HepG2 (cell line): Measurements from ENCODE around the gene STARD10. TPM values are rescaled to one million over a fixed set of nuclear protein-coding genes. Genes with fewer than 3 reads are reported as not detected.

Experiments used
- AFF4 ChIP-seq: sonication (generic); formaldehyde crosslinking; IDR thresholded peaks from 2 replicates; pipeline ENCODE4 v1.4.0; 2020; ENCODE audit warnings: missing genetic modification reagents
- ARID4A ChIP-seq: sonication (generic); formaldehyde crosslinking; IDR thresholded peaks from 2 replicates; pipeline ENCODE4 v1.5.0; 2020; ENCODE audit warnings: mild to moderate bottlenecking, missing genetic modification reagents, borderline replicate concordance
- E2F5 ChIP-seq: sonication (generic); formaldehyde crosslinking; conservative IDR thresholded peaks from 2 replicates; pipeline ENCODE4 v1.4.0; 2020; ENCODE audit warnings: missing genetic modification reagents
- KLF15 ChIP-seq: sonication (generic); formaldehyde crosslinking; IDR thresholded peaks from 2 replicates; pipeline ENCODE4 v1.8.1; 2023; ENCODE audit warnings: borderline replicate concordance, mild to moderate bottlenecking, inconsistent platforms, missing genetic modification reagents, mixed read lengths
- RAD21 ChIP-seq: fragments of 450-650 bp; formaldehyde crosslinking; IDR thresholded peaks from 2 replicates; pipeline ENCODE4 v1.5.0; 2020; ENCODE audit warnings: mild to moderate bottlenecking
- THAP8 ChIP-seq: sonication (generic); formaldehyde crosslinking; IDR thresholded peaks from 2 replicates; pipeline ENCODE4 v1.5.1; 2020; ENCODE audit warnings: missing genetic modification reagents, mild to moderate bottlenecking, borderline replicate concordance
- ZMAT3 ChIP-seq: sonication (generic); formaldehyde crosslinking; conservative IDR thresholded peaks from 2 replicates; pipeline ENCODE4 v1.7.0; 2021; ENCODE audit warnings: missing genetic modification reagents
- ZNF138 ChIP-seq: sonication (generic); formaldehyde crosslinking; IDR thresholded peaks from 2 replicates; pipeline ENCODE4 v1.5.0; 2020; ENCODE audit warnings: mild to moderate bottlenecking, low read depth, missing genetic modification reagents
- ZNF235 ChIP-seq: sonication (generic); formaldehyde crosslinking; IDR thresholded peaks from 2 replicates; pipeline ENCODE4 v1.8.1; 2023; ENCODE audit warnings: mild to moderate bottlenecking, missing genetic modification reagents, borderline replicate concordance
- ZNF343 ChIP-seq: sonication (generic); formaldehyde crosslinking; IDR thresholded peaks from 2 replicates; pipeline ENCODE4 v1.4.0; 2020; ENCODE audit warnings: mild to moderate bottlenecking, missing genetic modification reagents
- ZNF383 ChIP-seq: sonication (generic); formaldehyde crosslinking; IDR thresholded peaks from 2 replicates; pipeline ENCODE4 v1.4.0; 2020; ENCODE audit warnings: missing genetic modification reagents, mild to moderate bottlenecking, borderline replicate concordance
- ZNF543 ChIP-seq: sonication (generic); formaldehyde crosslinking; IDR thresholded peaks from 2 replicates; pipeline ENCODE4 v1.4.0; 2020; ENCODE audit warnings: mild to moderate bottlenecking, missing genetic modification reagents
- ZNF558 ChIP-seq: sonication (generic); formaldehyde crosslinking; IDR thresholded peaks from 2 replicates; pipeline ENCODE4 v1.9.0; 2022; ENCODE audit warnings: mild to moderate bottlenecking, missing genetic modification reagents, borderline replicate concordance
- ZNF687 ChIP-seq: sonication (generic); formaldehyde crosslinking; IDR thresholded peaks from 2 replicates; pipeline ENCODE4 v1.5.1; 2020; ENCODE audit warnings: mild to moderate bottlenecking, missing genetic modification reagents, moderate library complexity
- polyA plus RNA-seq, 8 experiments: library from polyadenylated mRNA; depleted of rRNA in 3 of 8; stranded (reverse) in 7 of 8; unstranded in 1 of 8; fragments of >200 nt; fragmentation: Illumina TruSeq in 4 of 8; extraction: Trizol in 4 of 8; gene quantifications; 2 replicates each; pipeline versions ENCODE4 v1.2.1 to v1.2.3, GENCODE V29; 2011 to 2016; ENCODE audit warnings: low read depth in 4 of 8, missing spikeins in 1 of 8, mixed read lengths in 1 of 8; ENCODE audit not compliant: insufficient read depth in 1 of 8
- total RNA-seq, 5 experiments: library from RNA; depleted of rRNA; stranded (reverse); fragments of >200 nt; fragmentation: Illumina TruSeq; extraction: Trizol; gene quantifications; 2 replicates each; pipeline ENCODE4 v1.2.3, GENCODE V29; 2016; ENCODE audit warnings: low read depth in 1 of 5

STARD10 gene
- total and polyA plus RNA-seq, 2 of the 13 experiments (the other 11 are each of a cell fraction or from before 2014, with no cell fraction given), result 260 to 341 TPM

GRCh38 chr11:72753341-72754148 lies 40.3 kb downstream of the STARD10 start (continued):
- TF ChIP-seq AFF4 (CRISPR knock-in tag) (no peak), ZNF687 (CRISPR knock-in tag) (peak; percentile 49), RAD21 (peak; percentile 64; the same call in 1 of the 2 replicates), ZNF383 (CRISPR knock-in tag) (no peak), ZNF543 (no peak), ARID4A (peak; percentile 37; the same call in 1 of the 2 replicates), ZNF138 (no peak), ZNF343 (CRISPR knock-in tag) (no peak), ZNF235 (CRISPR knock-in tag) (no peak), ZNF558 (CRISPR knock-in tag) (no peak), E2F5 (CRISPR knock-in tag) (no peak), KLF15 (no peak), ZMAT3 (CRISPR knock-in tag) (no peak), THAP8 (CRISPR knock-in tag) (no peak)
